NCI-H1417 (cell line): ENCODE measurements around the gene LRRC74B.

Experiments used
- DNase-seq, 3 experiments: peaks; one replicate each; lab custom pipeline; 2025; lab: John Stamatoyannopoulos, UW

The LRRC74B gene

GRCh38 chr22:21104126-21104691 is 58.5 kb downstream of the LRRC74B start:
- no peak for DNase-seq

- DNase-seq = no peak
Observed at GRCh38 chr22:21105294-21105693, 59.5 kb downstream of the LRRC74B start.

- no peak for DNase-seq
Observed at GRCh38 chr22:21106000-21106399, 60.3 kb downstream of the LRRC74B start.

GRCh38 chr22:21108379-21109115 is 62.8 kb downstream of the LRRC74B start:
- DNase-seq = peak in 1 of 3 experiments; percentile 3
